Loucy (cell line): ENCODE data around the gene ATP10B.

ENCODE experiments used
- EZH2phosphoT487 ChIP-seq: fragments of 200-600 bp; IDR thresholded peaks from 2 replicates; pipeline ENCODE4 v1.6.1; 2018; ENCODE audit warnings: antibody characterized with exemption, mild to moderate bottlenecking, moderate library complexity, borderline replicate concordance
- TF ChIP-seq, protein P1 (sequence below): fragments of 200-600 bp; sonication (generic); conservative IDR thresholded peaks from 2 replicates; pipeline ENCODE4 v1.5.1; 2014; ENCODE audit warnings: mild to moderate bottlenecking, antibody characterized with exemption, low read length

DNA sequence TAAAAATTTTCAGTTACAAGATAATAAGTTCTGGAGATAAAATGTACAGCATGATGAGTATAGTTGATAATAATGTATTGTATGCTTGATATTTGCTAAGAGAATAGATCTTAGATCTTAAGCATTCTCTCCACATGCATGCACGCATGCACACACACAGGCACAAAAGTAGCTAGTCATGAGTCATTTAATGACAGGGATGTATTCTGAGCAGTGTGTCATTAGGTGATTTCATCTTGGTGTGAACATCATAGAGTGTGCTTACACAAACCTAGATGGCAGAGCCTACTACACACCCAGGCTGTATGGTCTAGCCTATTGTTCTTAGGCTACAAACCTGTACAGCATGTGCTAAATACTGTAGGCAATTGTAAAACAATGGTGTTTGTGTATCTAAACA, 306.2 kb downstream of the ATP10B start:
- TF ChIP-seq, protein P1, sequence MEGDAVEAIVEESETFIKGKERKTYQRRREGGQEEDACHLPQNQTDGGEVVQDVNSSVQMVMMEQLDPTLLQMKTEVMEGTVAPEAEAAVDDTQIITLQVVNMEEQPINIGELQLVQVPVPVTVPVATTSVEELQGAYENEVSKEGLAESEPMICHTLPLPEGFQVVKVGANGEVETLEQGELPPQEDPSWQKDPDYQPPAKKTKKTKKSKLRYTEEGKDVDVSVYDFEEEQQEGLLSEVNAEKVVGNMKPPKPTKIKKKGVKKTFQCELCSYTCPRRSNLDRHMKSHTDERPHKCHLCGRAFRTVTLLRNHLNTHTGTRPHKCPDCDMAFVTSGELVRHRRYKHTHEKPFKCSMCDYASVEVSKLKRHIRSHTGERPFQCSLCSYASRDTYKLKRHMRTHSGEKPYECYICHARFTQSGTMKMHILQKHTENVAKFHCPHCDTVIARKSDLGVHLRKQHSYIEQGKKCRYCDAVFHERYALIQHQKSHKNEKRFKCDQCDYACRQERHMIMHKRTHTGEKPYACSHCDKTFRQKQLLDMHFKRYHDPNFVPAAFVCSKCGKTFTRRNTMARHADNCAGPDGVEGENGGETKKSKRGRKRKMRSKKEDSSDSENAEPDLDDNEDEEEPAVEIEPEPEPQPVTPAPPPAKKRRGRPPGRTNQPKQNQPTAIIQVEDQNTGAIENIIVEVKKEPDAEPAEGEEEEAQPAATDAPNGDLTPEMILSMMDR, result no peak
- TF ChIP-seq EZH2phosphoT487, result no peak
